Stimulated activated CD4-positive, alpha-beta T cell treated with anti-CD3 and anti-CD28 coated beads, Interleukin-1b, Interleukin-23, amount 100 ng/mL, for 4 hours (primary cell): ENCODE data around the gene LRCOL1.

Experiments
- DNase-seq, 2 donors: peaks; one replicate each; pipeline ENCODE4 v3.0.0-alpha.2; 2020; ENCODE audit warnings: low read depth in 2 of 2

The LRCOL1 gene

GRCh38 chr12:132582582-132583410, 27.6 kb downstream of the LRCOL1 start:
- no peak for DNase-seq

- DNase-seq: no peak
Measured at GRCh38 chr12:132582058-132582420, 28.3 kb downstream of the LRCOL1 start.

GRCh38 chr12:132581348-132582057, 28.9 kb downstream of the LRCOL1 start:
- DNase-seq: no peak

GRCh38 chr12:132580701-132581292, 29.6 kb downstream of the LRCOL1 start:
- no peak for DNase-seq

- DNase-seq: no peak
Measured at GRCh38 chr12:132579744-132580143, 30.6 kb downstream of the LRCOL1 start.

- DNase-seq: no peak
Measured at GRCh38 chr12:132578826-132579225, 31.6 kb downstream of the LRCOL1 start.

GRCh38 chr12:132578118-132578517, 32.3 kb downstream of the LRCOL1 start:
- no peak for DNase-seq

- no peak for DNase-seq
Measured at GRCh38 chr12:132577191-132577920, 33.0 kb downstream of the LRCOL1 start.

- DNase-seq: no peak
Measured at GRCh38 chr12:132576701-132577100, 33.7 kb downstream of the LRCOL1 start.

GRCh38 chr12:132575661-132576060, 34.7 kb downstream of the LRCOL1 start:
- DNase-seq: no peak

- DNase-seq: no peak
Measured at GRCh38 chr12:132574271-132574996, 35.9 kb downstream of the LRCOL1 start.

- no peak for DNase-seq
Measured at GRCh38 chr12:132572801-132573760, 37.3 kb downstream of the LRCOL1 start.

- no peak for DNase-seq
Measured at GRCh38 chr12:132572106-132572505, 38.3 kb downstream of the LRCOL1 start.

GRCh38 chr12:132571598-132571997, 38.8 kb downstream of the LRCOL1 start:
- DNase-seq: no peak

- no peak for DNase-seq
Measured at GRCh38 chr12:132571051-132571450, 39.3 kb downstream of the LRCOL1 start.

GRCh38 chr12:132570635-132571034, 39.7 kb downstream of the LRCOL1 start:
- no peak for DNase-seq

GRCh38 chr12:132569856-132570480, 40.4 kb downstream of the LRCOL1 start:
- DNase-seq: no peak

GRCh38 chr12:132568826-132569480, 41.4 kb downstream of the LRCOL1 start:
- DNase-seq: no peak

GRCh38 chr12:132568301-132568700, 42.1 kb downstream of the LRCOL1 start:
- no peak for DNase-seq
